K562 (cell line): Measurements from ENCODE around the gene NPAS1. TPM values are rescaled to one million over a fixed set of nuclear protein-coding genes. Genes with fewer than 3 reads are reported as not detected.

Source experiments
- ATAC-seq: fragments of 200-7000 bp; cut with Tn5 transposase; 3 replicates; pipeline ENCODE4 v1.9.1; 2020; ENCODE audit warnings: moderate library complexity
- BruUV-seq: library from RNA; stranded (reverse); fragments of 400-500 nt; replicated peaks from 2 replicates; lab custom pipeline; 2021; lab: Mats Ljungman, UMichigan
- CTCF ChIA-PET: fragments of 300-600 bp; formaldehyde crosslinking; extraction: SDS; loops from one replicate; lab custom pipeline; 2021; ENCODE audit warnings: low intra/inter-chr PET ratio; lab: Yijun Ruan, JAX
- POLR2A ChIA-PET: fragments of 300-600, 350-650 bp; sonication (Branson Sonifier 250); formaldehyde crosslinking; extraction: SDS; loops from one replicate; lab custom pipeline; 2021; ENCODE audit warnings: antibody characterized with exemption, inconsistent platforms; lab: Yijun Ruan, JAX
- DNase-seq, 4 experiments: peaks; one replicate each; pipeline versions ENCODE4 v3.0.0 to v3.0.0-alpha.2; 2011 to 2018; ENCODE audit warnings: low spot score in 3 of 4, mixed read lengths in 3 of 4; ENCODE audit errors: extremely low read depth in 1 of 4
- FAIRE-seq: peaks from 2 replicates; lab custom pipeline; 2011; peaks lifted over from hg19 to GRCh38; lab: Jason Lieb, UNC
- H2AFZ ChIP-seq: 2 replicates; pipeline ENCODE4 v1.6.0; 2011; ENCODE audit warnings: low read depth, low read length, control low read depth, inconsistent platforms
- H3K27ac ChIP-seq: fragments of 200-600 bp; 3 replicates; pipeline ENCODE4 v1.8.0; 2011; ENCODE audit warnings: low read depth, mild to moderate bottlenecking, control low read depth, inconsistent platforms, low read length, moderate library complexity, mixed read lengths; ENCODE audit errors: extremely low read depth
- H3K27me3 ChIP-seq, 2 experiments: fragments of 300-600 bp in 1 of 2; 2 replicates in 1 of 2; 3 replicates in 1 of 2; pipeline versions ENCODE4 v1.6.0 to v1.8.0; 2011; ENCODE audit warnings: inconsistent platforms in 2 of 2, low read length in 2 of 2, mild to moderate bottlenecking in 1 of 2, mixed read lengths in 1 of 2, moderate library complexity in 1 of 2; ENCODE audit not compliant: control insufficient read depth in 2 of 2, insufficient read depth in 2 of 2
- H3K36me3 ChIP-seq: fragments of 300-600 bp; 3 replicates; pipeline ENCODE4 v1.8.0; 2011; ENCODE audit warnings: mild to moderate bottlenecking, low read length, inconsistent platforms; ENCODE audit not compliant: control insufficient read depth, insufficient read depth
- H3K4me1 ChIP-seq, 2 experiments: fragments of 200-600 bp in 1 of 2; replicated peaks in 1 of 2; 2 replicates in 1 of 2; 3 replicates in 1 of 2; pipeline versions ENCODE4 v1.5.1 to v1.8.0; 2011; ENCODE audit warnings: inconsistent platforms in 2 of 2, low read length in 2 of 2, mild to moderate bottlenecking in 1 of 2, mixed read lengths in 1 of 2, moderate library complexity in 1 of 2; ENCODE audit not compliant: control insufficient read depth in 2 of 2, insufficient read depth in 2 of 2
- H3K4me2 ChIP-seq: 2 replicates; pipeline ENCODE4 v1.6.1; 2011; ENCODE audit warnings: low read length, control low read depth, inconsistent platforms, mixed read lengths; ENCODE audit not compliant: insufficient read depth
- H3K4me3 ChIP-seq: fragments of 200-600 bp; sonication (generic), shearing (Covaris generic); 2 replicates; pipeline ENCODE4 v1.5.1; 2016; ENCODE audit warnings: control low read depth, inconsistent platforms
- H3K79me2 ChIP-seq: fragments of 200-600 bp; 3 replicates; pipeline ENCODE4 v1.8.0; 2011; ENCODE audit warnings: low read length, inconsistent platforms; ENCODE audit not compliant: control insufficient read depth, insufficient read depth
- H3K9ac ChIP-seq, 2 experiments: 2 replicates each; pipeline versions ENCODE4 v1.6.0 to v1.6.1; 2011; ENCODE audit warnings: low read depth in 2 of 2, low read length in 2 of 2, control low read depth in 1 of 2, inconsistent platforms in 1 of 2, mild to moderate bottlenecking in 1 of 2, mixed read lengths in 1 of 2; ENCODE audit not compliant: insufficient read depth in 1 of 2
- H3K9me1 ChIP-seq: one replicate; pipeline ENCODE4 v1.6.0; 2011; ENCODE audit warnings: inconsistent platforms, mild to moderate bottlenecking, low read length, moderate library complexity; ENCODE audit not compliant: control insufficient read depth, insufficient read depth
- H3K9me3 ChIP-seq: replicated peaks from 2 replicates; pipeline ENCODE4 v1.5.1; 2011; ENCODE audit warnings: low read depth, low read length, inconsistent platforms; ENCODE audit not compliant: control insufficient read depth, insufficient read depth
- H4K20me1 ChIP-seq: replicated peaks from 2 replicates; pipeline ENCODE4 v1.6.1; 2011; ENCODE audit warnings: low read length, inconsistent platforms, mixed read lengths; ENCODE audit not compliant: control insufficient read depth, insufficient read depth
- EP400 ChIP-seq: fragments of 450-650 bp; IDR thresholded peaks from 2 replicates; pipeline ENCODE4 v1.6.1; 2017; ENCODE audit warnings: antibody characterized with exemption, mild to moderate bottlenecking, moderate library complexity
- NBN ChIP-seq: fragments of 450-650 bp; IDR thresholded peaks from 2 replicates; pipeline ENCODE4 v1.6.1; 2016; ENCODE audit warnings: low read depth, mild to moderate bottlenecking
- NCOA1 ChIP-seq: fragments of 450-650 bp; IDR thresholded peaks from 2 replicates; pipeline ENCODE4 v1.6.1; 2016; ENCODE audit warnings: low read depth
- NFYB ChIP-seq: IDR thresholded peaks from 2 replicates; pipeline ENCODE4 v1.6.1; 2011; ENCODE audit warnings: mild to moderate bottlenecking, moderate library complexity; ENCODE audit not compliant: insufficient read length; ENCODE audit errors: extremely low read depth
- PHF8 ChIP-seq: fragments of 200-600 bp; sonication (generic); IDR thresholded peaks from 2 replicates; pipeline ENCODE4 v1.6.1; 2012; ENCODE audit warnings: mixed run types, mild to moderate bottlenecking, inconsistent platforms, low read length, moderate library complexity, borderline replicate concordance
- PML ChIP-seq: IDR thresholded peaks from 2 replicates; pipeline ENCODE4 v1.6.1; 2012; ENCODE audit warnings: low read length, inconsistent platforms
- PRDM10 ChIP-seq: fragments of 450-650 bp; IDR thresholded peaks from 2 replicates; pipeline ENCODE4 v1.6.1; 2018; ENCODE audit not compliant: partially characterized antibody
- THRB ChIP-seq: fragments of 450-650 bp; formaldehyde crosslinking; conservative IDR thresholded peaks from 2 replicates; pipeline ENCODE4 v1.4.0; 2022; ENCODE audit warnings: mild to moderate bottlenecking, missing genetic modification characterization
- WGBS: fragments of 100-300 bp; shearing (Covaris generic); methylation state at CpG from one replicate; pipeline ENCODE4 v1.1.6; 2016; ENCODE audit warnings: low coverage, mixed read lengths; ENCODE audit not compliant: insufficient coverage; ENCODE audit errors: missing lambda C conversion rate; 5-methylcytosine and 5-hydroxymethylcytosine counted together
- in situ Hi-C: fragments of 300-500 bp; cut with MboI; formaldehyde crosslinking; loops from 4 replicates; pipeline ENCODE4 v1.15.0; 2018; ENCODE audit warnings: inconsistent platforms, mixed read lengths
- intact Hi-C: fragments of 100-400 bp; cut with micrococcal nuclease; formaldehyde crosslinking; loops from 2 replicates; pipeline ENCODE4 v1.14.2; 2022
- polyA plus RNA-seq, 8 experiments: library from polyadenylated mRNA; depleted of rRNA in 4 of 8; stranded (reverse) in 5 of 8; unstranded in 3 of 8; fragments of >200 nt; fragmentation: Nextera tagmentation in 2 of 8; fragmentation: Illumina TruSeq in 1 of 8; extraction: Ambion mirVana in 2 of 8; extraction: Trizol in 1 of 8; gene quantifications; 2 replicates each; pipeline versions ENCODE4 v1.2.1 to v1.2.3, GENCODE V29; 2011 to 2014; ENCODE audit warnings: inconsistent platforms in 1 of 8, missing spikeins in 1 of 8
- total RNA-seq, 7 experiments: library from RNA; depleted of rRNA in 6 of 7; stranded (reverse); fragments of >200 nt in 6 of 7; fragmentation: Illumina TruSeq in 2 of 7; extraction: Trizol in 2 of 7; gene quantifications; 2 replicates each; pipeline versions ENCODE4 v1.2.1 to v1.2.3, GENCODE V29; 2011 to 2021; ENCODE audit warnings: low replicate concordance in 1 of 7
- TF ChIP-seq, protein P1 (sequence below): sonication (generic); formaldehyde crosslinking; IDR thresholded peaks from 2 replicates; pipeline ENCODE4 v1.8.0; 2022; ENCODE audit warnings: mild to moderate bottlenecking, low read depth, missing genetic modification reagents

The NPAS1 gene
- total and polyA plus RNA-seq, 9 of the 15 experiments (the other 6 are each of a cell fraction or from before 2014, with no cell fraction given) = 0.58 to 5.3 (median 2.0) TPM; not detected in 2

GRCh38 chr19:47035127-47036096 is 15.8 kb downstream of the NPAS1 start (continued):
- TF ChIP-seq, protein P1, sequence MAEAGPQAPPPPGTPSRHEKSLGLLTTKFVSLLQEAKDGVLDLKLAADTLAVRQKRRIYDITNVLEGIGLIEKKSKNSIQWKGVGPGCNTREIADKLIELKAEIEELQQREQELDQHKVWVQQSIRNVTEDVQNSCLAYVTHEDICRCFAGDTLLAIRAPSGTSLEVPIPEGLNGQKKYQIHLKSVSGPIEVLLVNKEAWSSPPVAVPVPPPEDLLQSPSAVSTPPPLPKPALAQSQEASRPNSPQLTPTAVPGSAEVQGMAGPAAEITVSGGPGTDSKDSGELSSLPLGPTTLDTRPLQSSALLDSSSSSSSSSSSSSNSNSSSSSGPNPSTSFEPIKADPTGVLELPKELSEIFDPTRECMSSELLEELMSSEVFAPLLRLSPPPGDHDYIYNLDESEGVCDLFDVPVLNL (CRISPR knock-in tag) = no peak

GRCh38 chr19:47036097-47036651 is 16.5 kb downstream of the NPAS1 start:
- peak overlapping the region; percentile 68 for H3K27ac ChIP-seq
- TSS peak; percentile 77 for BruUV-seq
- H3K9ac ChIP-seq = peak overlapping the region; percentile 60 to 88
- FAIRE-seq (peak; percentile 44), DNase-seq (peak in 1 of 4 experiments; percentile 63), ATAC-seq (peak; percentile 61)
- intact Hi-C loops (loop anchor here (1.0 kb wide), 1 partner anchor 89 kb away; no protein-coding TSS in a partner anchor), in situ Hi-C loops (no loop called here)
- H3K9me1 ChIP-seq = no peaks in the 10 kb centered on the region
- peak overlapping the region; percentile 95 for H2AFZ ChIP-seq
- peaks cover 0 to 38% of the 10 kb centered on the region in 2 experiments; a peak in 2 of 5 replicates for H3K4me1 ChIP-seq
- ChIA-PET POLR2A (interaction anchor here (0.5 to 1.3 kb wide), 4 partner anchors 9 to 110 kb away, joined by 3 to 4 read pairs (median 4); no protein-coding TSS in a partner anchor), CTCF (interaction anchor here (0.6 to 0.9 kb wide), 3 partner anchors 24 to 757 kb away, joined by 3 read pairs; no protein-coding TSS in a partner anchor)
- H3K36me3 ChIP-seq = no peaks in the 10 kb centered on the region
- H3K9me3 ChIP-seq = no peaks in the 10 kb centered on the region
- H4K20me1 ChIP-seq = peaks cover 4% of the 10 kb centered on the region; the same call in 1 of the 2 replicates
- H3K79me2 ChIP-seq = no peaks in the 10 kb centered on the region
- peak overlapping the region; percentile 85 for H3K4me2 ChIP-seq
- H3K4me3 ChIP-seq = peak overlapping the region; percentile 47
- no peaks in the 10 kb centered on the region for H3K27me3 ChIP-seq
- WGBS = 8% methylated on average over 26 of the region's 26 CpGs
- TF ChIP-seq PHF8 (peak; percentile 39; the same call in 1 of the 2 replicates), PRDM10 (peak; percentile 56), EP400 (0 out of 2 replicates have a peak, but pooled peaks have one; percentile 8), NCOA1 (0 out of 2 replicates have a peak, but pooled peaks have one; percentile 6), PML (0 out of 2 replicates have a peak, but pooled peaks have one; percentile 19), NFYB (no peak), THRB (CRISPR knock-in tag) (0 out of 2 replicates have a peak, but pooled peaks have one; percentile 18), NBN (peak; percentile 56; the same call in 1 of the 2 replicates)
